Measurements from ENCODE around the gene TMCC2.
A peak's percentile ranks its signal among the peaks of the same experiment; 100 is the strongest.
"Not testable (repeated sequence)": the region's sequence is repeated elsewhere in the genome, so short reads cannot be mapped to it uniquely, and the experiment has no call there.

The TMCC2 gene

DNA sequence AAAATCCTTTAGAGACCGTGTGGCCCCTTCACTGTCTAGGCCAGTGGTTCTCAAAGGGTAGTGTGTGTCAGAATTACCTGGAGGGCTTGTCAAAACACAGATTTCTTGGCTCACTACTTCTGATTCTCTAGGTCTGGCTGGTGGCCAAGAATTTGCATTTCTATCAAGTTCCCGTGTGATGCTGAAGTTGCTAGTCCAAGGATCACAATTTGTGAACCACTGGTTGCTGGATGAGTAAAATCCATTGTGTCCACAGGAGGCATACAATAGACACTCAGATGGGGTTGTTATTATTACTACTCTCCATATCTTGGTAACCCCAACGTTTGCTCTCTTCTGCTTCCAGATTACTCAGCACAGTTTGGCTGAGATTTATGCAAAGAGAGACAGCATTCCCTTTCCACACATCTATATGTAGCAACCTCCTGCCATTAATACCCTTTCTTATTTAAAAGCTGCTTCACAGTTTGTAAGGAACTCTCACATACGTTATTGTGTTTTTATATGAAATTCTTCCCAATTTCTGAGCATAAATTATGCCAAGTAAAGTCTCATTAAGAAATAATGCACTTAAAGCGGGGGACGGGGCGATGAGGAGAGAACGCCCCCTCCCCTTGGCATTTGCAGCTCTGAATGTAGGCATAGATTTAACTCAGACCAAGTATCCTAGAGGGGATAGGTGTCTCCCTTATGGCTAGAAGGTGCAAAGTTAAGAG lies 720 bp upstream of the TMCC2 start:
- DNase-seq, result peak; percentile 24 to 47
- TF ChIP-seq POLR2A (IDR thresholded peaks at IDR 0.05; ENCODE audit: low read length), result no peak
- TF ChIP-seq GATA1 (IDR thresholded peaks at IDR 0.05; ENCODE audit: low read depth, low read length), result no peak

GRCh38 chr1:205228093-205228521 lies 361 bp downstream of the TMCC2 start:
- peak; percentile 40 to 61 for DNase-seq
- TF ChIP-seq POLR2A (IDR thresholded peaks at IDR 0.05; ENCODE audit: low read length) (no peak), GATA1 (IDR thresholded peaks at IDR 0.05; ENCODE audit: low read depth, low read length) (no peak)

GRCh38 chr1:205229399-205229871 lies 1.7 kb downstream of the TMCC2 start:
- TF ChIP-seq GATA1 (IDR thresholded peaks at IDR 0.05; ENCODE audit: low read depth, low read length) (no peak), POLR2A (IDR thresholded peaks at IDR 0.05; ENCODE audit: low read length) (peak; percentile 32)
- peak; percentile 85 to 88 for DNase-seq

DNA sequence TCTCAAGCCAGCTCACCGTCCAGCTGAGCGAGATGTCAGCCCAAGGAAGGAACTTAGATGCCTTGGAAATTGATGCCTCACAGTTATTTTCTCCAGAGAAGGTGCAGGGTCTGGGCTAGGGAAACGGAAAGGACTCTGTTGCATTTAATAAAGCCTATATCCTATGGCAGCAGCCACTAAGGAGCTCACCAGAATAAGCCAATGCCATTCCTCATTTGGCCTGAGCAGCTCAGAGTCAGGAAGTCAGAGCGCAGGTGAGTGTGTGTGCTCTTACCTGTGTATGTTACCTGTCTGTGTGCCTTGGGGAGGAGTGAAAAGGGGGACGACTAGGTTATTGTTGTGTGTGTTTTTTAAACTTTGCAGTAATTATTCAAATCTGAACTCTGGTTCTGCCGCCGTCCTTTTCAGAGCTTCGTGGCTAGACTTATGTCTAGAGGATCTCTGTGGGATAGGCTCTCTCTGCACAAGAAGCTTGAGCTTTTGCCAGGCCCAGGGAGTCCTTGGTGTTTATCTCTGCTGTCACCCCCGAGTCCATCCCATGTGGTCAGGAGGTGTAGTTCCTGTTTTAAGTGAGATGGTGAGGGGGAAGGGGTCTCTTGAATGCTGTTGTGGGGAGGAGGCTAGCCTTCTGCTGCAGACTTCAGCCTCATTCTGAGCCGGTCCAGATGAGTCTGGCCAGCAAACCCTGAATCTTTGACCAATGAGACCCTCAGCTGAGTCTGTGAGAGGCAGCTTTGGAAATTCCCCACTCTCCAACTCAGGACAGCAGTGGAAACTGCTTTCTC lies 2.4 kb downstream of the TMCC2 start:
- DNase-seq, result peak; percentile 70 to 81
- no peak for TF ChIP-seq GATA1 (IDR thresholded peaks at IDR 0.05; ENCODE audit: low read depth, low read length)
- no peak for TF ChIP-seq POLR2A (IDR thresholded peaks at IDR 0.05; ENCODE audit: low read length)

- TF ChIP-seq GATA1 (IDR thresholded peaks at IDR 0.05; ENCODE audit: low read depth, low read length), result no peak
Measured at GRCh38 chr1:205230982-205231381, 3.2 kb downstream of the TMCC2 start.

DNA sequence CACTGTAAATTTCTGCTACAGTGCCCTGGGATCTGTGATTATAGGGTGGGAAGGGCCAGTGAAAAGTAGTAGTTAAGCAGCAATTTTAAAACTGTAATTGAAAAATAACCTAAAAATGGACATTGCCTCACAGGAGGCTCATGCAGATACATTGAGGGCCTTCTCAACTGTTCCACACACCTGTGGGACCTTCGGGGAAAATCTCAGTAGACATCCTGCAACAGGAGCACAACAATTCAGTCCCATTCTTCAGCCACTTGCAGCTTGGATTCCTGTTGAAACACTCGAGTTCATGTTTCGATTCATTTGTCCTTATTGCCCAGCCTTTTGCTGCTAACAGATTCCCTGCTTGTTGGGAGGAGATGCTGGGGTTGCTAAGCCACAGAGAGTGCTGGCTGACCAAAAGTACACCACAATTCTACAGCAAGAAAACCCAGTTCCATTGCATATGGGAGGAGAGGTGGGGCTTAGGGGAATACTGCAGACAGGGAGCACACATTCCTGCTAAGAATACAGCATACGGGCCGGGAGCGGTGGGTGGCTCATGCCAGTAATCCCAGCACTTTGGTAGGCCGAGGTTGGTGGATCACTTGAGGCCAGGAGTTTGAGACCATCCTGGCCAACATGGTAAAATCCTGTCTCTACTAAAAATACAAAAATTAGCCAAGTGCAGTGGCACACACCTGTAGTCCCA lies 4.5 kb downstream of the TMCC2 start:
- DNase-seq, result no peak

More at GRCh38 chr1:205230982-205231381, 3.2 kb downstream of the TMCC2 start:
- peak; percentile 36 to 58 for DNase-seq

GRCh38 chr1:205232945-205233397 lies 5.2 kb downstream of the TMCC2 start:
- TF ChIP-seq GATA1 (IDR thresholded peaks at IDR 0.05; ENCODE audit: low read depth, low read length) (no peak), POLR2A (IDR thresholded peaks at IDR 0.05; ENCODE audit: low read length) (no peak)
- DNase-seq, result no peak

More for the DNA sequence above, 4.5 kb downstream of the TMCC2 start:
- no peak for TF ChIP-seq GATA1 (IDR thresholded peaks at IDR 0.05; ENCODE audit: low read depth, low read length)
- no peak for TF ChIP-seq POLR2A (IDR thresholded peaks at IDR 0.05; ENCODE audit: low read length)

GRCh38 chr1:205233986-205234385 lies 6.2 kb downstream of the TMCC2 start:
- DNase-seq, result not testable (repeated sequence)

GRCh38 chr1:205235951-205236350 lies 8.2 kb downstream of the TMCC2 start:
- no peak for DNase-seq
- TF ChIP-seq POLR2A (IDR thresholded peaks at IDR 0.05; ENCODE audit: low read length) (no peak), GATA1 (IDR thresholded peaks at IDR 0.05; ENCODE audit: low read depth, low read length) (no peak)

DNA sequence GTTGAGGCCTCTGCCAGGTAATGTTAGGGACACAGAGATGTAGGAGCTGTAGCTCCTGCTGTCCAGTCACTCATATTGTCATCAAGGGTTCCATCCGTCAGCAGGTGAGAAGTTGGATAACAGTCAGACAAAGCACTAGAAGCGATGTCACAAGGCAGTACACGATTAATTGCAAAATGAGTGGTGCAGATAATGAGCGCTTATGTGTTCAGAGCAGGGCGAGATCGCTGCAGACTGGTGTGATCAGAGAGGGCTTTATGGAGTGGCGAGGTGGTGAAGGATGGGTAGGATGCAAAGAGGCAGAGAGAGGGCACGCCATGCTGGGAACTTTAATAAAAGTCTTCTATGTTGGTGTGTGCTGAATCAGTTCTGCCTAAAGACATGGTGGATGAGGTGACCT lies 8.8 kb downstream of the TMCC2 start:
- peak in 1 of 2 experiments; percentile 21 for DNase-seq
- TF ChIP-seq POLR2A (IDR thresholded peaks at IDR 0.05; ENCODE audit: low read length), result no peak
- no peak for TF ChIP-seq GATA1 (IDR thresholded peaks at IDR 0.05; ENCODE audit: low read depth, low read length)

- TF ChIP-seq GATA1 (IDR thresholded peaks at IDR 0.05; ENCODE audit: low read depth, low read length) (no peak), POLR2A (IDR thresholded peaks at IDR 0.05; ENCODE audit: low read length) (no peak)
- DNase-seq, result no peak
Measured at GRCh38 chr1:205236951-205237475, 9.3 kb downstream of the TMCC2 start.

DNA sequence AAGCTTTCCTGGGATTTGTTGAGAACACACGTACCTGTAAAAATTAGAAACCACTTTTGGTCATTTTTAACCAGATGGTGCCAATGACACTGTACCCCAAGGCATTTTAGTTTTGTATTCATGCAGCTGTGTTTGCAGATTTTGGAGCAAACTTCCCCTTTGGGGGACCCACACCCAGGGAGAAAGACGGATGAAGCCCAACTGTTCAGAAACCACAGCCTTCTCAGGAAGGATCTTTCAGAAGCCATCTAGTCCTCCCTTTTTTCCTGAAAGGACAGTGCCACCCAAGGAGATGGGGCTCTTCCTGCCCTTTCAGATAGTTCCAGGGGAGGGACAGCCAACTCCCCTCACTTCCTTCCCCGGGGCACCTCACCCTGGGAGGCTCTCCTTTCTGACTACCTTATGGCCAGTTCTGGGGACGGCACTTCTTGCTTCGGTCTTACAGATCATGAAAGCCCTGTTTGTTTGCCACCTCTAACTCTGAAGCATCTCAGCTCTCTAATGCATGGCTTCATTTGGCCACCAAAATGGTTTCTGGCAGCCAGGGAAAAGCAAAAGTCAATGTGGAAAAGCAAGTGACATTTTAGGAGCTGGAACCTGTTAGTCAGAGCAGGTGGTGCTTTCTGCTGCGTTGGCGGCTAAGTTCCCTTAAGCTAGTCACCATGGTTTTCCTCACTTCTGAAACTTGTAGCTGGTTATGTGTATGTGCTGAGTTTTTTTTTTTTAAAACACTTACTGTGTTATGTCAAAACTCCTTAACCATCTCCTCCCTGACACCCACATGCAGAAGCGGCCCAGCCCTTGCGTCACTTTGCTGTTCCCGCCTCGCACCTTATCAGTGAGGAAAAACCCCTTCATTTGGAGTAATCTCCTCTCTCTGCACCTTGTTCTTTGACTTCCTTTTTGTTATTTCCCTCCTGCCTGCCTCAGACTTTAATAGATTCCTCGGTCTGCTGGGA lies 10.1 kb downstream of the TMCC2 start:
- DNase-seq, result peak; percentile 86 to 90

DNA sequence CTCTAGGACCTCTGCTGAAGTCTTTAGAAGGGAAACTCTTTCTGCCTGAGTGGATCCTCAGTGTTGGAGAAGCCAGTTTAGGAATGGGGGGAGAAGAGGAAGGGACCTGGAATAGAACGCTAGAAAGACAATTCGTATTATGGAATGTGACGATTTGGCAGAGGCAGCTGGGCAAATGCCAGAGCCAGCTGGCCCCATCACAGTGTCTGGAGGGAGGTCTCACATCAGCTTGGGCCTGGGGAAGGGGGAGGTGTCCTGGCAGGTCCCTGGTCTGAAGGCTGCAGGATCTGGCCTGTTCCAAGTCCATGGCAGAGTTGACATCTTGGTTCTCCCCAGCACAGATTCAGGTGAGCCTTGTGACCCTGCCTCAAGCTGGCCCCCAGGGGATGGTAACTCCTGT lies 11.3 kb downstream of the TMCC2 start:
- DNase-seq, result no peak
- TF ChIP-seq GATA1 (IDR thresholded peaks at IDR 0.05; ENCODE audit: low read depth, low read length), result no peak
- no peak for TF ChIP-seq POLR2A (IDR thresholded peaks at IDR 0.05; ENCODE audit: low read length)

More for the DNA sequence above, 10.1 kb downstream of the TMCC2 start:
- no peak for TF ChIP-seq GATA1 (IDR thresholded peaks at IDR 0.05; ENCODE audit: low read depth, low read length)
- no peak for TF ChIP-seq POLR2A (IDR thresholded peaks at IDR 0.05; ENCODE audit: low read length)
